Measurements from ENCODE around the gene GGNBP2.

Gene GGNBP2

DNA sequence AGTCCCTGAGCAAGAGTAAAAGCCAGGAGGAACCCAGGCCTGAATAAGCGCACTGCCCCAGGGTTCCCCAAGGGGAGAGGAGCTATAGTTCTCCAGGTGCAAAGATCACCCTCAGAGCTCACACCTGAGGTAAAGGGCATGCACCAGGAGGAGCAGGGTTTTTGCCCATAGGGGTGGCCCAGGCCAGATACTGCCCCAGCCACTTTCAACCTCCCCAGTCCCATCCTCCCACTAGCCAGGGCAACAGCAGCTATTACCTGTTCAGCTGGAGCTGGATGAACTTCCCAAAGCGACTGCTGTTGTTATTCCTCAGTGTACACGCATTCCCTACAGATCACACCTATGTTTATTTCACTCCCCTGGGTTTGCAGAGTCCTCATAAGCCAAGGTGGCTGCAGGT is 29.9 kb upstream of the GGNBP2 start:
- DNase-seq (ENCODE audit: low read depth, low spot score): no peak

- DNase-seq (ENCODE audit: low read depth, low spot score): no peak
These were observed 28.9 kb upstream of the GGNBP2 start for GRCh38 chr17:36515837-36516236.

DNA sequence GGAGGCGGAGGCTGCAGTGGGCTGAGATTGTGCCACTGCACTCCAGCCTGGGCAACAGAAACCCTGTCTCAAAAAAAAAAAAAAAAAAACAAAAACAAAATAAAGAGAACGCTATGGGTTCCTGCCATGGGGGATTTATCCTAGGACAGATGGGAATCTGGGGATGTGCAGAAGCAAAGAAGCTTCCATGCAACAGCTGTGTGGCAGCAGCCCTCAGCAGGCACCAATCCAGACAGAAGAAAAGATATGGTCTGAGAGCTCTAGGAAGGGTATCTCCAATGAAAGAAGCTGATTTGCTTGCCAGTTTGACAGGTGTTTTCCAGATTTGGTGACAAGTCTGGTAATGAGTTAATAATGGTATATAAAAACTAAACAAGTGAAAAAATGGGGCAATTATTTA is 21.6 kb upstream of the GGNBP2 start:
- DNase-seq (ENCODE audit: low read depth, low spot score): no peak

GRCh38 chr17:36524428-36524876 is 20.3 kb upstream of the GGNBP2 start:
- no peak for DNase-seq (ENCODE audit: low read depth, low spot score)

DNA sequence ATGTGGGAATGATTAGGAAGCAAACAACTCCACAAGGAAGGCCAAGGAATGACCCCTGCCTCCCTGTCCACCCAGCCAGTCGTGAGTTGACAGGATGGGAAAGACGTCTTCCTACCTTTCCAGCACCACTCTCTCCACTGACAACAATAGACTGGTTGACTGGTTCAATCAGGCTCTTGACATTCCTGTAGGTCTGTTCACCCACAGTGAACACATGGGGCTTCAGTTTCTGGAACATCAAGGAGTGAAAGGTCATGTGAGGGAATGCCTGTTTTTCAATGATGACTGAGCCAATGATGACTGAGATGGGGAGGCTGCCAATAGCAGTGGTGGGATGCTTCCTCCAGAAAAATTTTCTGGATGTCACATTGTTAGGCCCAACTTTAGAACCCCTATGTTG is 19.6 kb upstream of the GGNBP2 start:
- no peak for DNase-seq (ENCODE audit: low read depth, low spot score)

- DNase-seq (ENCODE audit: low read depth, low spot score): no peak
These were observed 18.8 kb upstream of the GGNBP2 start for GRCh38 chr17:36525888-36526287.

DNA sequence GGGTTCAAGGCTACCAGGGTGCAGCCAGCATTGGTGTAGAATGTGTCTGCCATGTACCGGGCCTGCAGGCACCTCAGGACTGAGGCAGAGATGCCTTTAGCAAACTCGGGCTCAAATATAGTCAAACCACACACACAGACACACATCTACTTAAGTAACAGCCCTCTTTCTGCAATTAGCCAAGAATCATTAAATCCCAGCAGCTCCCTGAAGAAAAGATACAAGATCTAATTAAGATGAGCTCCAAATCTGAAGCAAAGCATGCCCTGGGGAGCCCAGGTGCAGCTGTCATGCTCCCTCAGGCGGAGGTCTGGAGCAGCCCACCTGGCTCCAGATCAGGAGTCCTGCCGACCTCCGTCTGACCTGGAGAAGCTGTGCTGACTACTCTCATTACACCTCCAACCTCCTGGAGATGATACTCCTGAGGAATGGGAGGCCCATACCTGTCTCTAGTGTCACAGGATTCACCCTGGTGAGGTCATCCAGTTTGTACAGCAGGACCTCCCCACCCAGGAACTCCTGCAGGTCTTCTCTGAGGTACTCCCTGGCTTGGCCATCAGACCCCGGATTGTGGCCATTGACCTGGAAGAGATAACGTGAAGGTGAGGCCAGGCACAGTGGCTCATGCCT is 17.0 kb upstream of the GGNBP2 start:
- DNase-seq (ENCODE audit: low read depth, low spot score): no peak

DNA sequence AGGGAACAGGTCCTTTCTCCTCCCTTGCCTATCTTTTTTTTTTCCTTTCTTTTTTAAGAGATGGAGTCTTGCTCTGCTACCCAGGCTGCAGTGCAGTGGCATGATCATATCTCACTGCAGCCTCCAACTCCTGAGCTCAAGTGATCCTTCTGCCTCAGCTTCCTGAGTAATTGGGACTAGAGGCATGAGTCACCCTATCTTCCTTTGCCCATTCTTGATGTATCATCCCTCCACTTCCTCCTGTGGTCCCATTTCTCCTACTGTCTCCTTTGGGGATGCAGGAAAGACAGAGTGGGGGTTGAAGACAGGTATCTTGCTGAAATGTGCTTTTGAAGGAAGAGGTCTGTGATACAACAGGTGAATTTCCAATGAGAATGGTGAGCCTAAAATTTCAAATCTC is 15.6 kb upstream of the GGNBP2 start:
- DNase-seq (ENCODE audit: low read depth, low spot score): no peak

DNA sequence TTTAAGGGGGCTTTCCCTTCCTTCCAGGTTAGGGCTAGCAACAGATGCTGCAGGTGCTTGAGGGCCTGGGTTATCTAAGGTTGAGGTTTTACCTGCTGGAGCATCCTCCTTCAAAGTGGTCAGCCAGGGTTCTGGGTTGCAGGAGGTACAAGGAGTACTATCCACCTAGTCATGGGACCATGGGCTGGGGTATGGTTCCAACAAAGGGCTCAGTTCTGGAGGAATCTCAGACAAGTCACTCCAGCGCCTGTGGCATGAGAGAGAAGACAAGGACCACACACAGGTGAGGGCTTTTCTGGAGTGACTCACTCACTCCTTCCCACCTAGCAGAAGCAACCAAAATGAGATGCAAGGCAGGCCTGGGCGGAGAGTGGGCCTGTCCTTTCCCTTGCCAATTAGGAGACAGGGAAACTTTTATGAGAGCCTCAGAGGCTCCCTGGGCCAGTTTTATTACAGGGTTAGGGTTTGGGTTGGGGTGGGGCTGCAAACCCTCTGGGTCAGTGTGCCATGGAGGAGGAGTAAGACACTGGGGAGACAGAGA is 12.2 kb upstream of the GGNBP2 start:
- DNase-seq (ENCODE audit: low read depth, low spot score): no peak

- no peak for DNase-seq (ENCODE audit: low read depth, low spot score)
These were observed 10.5 kb upstream of the GGNBP2 start for GRCh38 chr17:36533935-36534839.

DNA sequence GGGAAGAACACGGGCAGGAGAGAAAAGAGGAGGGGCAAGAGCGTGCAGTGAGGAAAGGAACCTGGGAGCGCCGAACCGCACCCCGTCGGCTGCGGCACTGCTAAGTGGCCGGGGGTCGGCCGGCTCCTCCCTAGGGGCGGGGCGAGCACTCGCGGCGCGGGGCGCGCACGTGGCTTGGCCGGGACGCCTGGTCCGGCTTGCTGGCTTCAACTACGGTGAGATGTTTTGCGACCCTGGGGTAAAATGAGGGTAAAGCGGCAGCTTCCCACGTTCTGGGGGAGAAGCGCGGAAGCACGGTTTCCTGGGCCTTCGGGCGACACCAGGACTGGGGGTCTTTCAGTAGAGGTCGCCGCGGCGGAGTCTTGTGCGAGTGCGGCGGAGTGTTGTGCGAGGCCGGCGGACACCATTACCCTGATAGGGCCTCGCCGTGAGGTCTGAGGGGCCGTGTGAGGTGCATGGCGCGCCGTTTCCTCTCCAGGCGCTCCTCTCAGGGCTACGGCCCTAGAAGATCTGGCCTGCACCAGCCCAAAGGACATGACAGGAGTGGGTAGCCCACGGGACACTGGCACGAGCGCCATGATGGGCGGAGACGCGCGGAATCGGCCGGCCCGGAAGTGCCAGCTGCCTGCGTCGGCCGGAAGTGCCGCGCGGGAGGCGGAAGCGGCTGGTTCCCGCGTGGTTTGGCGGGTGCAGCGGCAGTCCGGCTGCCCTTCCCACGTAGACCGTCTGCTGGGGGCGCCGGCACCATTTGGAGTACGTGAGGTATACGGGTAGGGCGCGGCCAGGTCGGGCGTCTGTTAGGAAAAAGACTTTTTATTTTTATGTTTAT is 9.7 kb upstream of the GGNBP2 start, which contains the start of the genes MYO19 and PIGW:
TSS of gene MYO19 (minus strand) at position 29 of the 829 bp plus-strand sequence. CDS start 2,330 bp downstream, outside the sequence.
TSS of gene PIGW (plus strand) at position 148 of the 829 bp plus-strand sequence. CDS start 2,115 bp downstream, outside the sequence.
- DNase-seq (ENCODE audit: low read depth, low spot score): no peak

DNA sequence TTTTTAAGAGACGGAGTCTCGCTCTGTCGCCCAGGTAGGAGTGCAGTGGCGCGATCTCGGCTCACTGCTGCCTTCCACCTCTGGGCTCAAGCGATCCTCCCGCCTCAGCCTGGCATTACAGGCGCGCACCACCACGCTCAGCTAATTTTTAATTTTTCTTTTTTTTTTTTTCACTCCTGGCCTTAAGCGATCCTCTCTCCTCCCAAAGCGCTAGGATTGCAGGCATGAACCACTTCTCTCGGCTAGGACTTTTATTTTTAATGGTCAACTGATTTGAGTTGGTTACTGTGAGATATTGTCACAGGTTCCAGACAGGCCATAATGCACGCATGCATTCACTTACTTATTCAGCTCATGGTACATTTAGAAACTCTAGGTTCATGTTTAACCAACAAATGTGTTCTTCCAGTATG is 9.0 kb upstream of the GGNBP2 start:
- no peak for DNase-seq (ENCODE audit: low read depth, low spot score)

DNA sequence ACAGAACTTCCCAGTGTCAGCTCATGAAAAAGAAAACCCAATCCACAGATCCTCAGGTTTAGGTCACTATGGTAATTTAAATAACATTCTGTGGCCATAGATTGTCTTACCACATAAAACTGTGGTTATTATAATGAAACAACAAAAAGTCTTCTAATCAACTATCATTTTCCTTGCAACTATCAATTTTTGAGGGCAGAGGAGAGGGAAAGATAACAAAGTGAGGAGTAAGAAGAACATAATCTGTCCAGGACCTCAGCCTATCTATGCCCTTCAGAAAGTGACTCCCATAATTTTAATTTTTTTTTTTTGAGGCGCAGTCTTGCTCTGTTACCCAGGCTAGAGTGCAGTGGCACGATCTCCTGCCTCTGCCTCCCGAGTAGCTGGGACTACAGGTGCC is 4.0 kb upstream of the GGNBP2 start:
- no peak for DNase-seq (ENCODE audit: low read depth, low spot score)

GRCh38 chr17:36542755-36543154 is 2.0 kb upstream of the GGNBP2 start:
- DNase-seq (ENCODE audit: low read depth, low spot score): no peak

DNA sequence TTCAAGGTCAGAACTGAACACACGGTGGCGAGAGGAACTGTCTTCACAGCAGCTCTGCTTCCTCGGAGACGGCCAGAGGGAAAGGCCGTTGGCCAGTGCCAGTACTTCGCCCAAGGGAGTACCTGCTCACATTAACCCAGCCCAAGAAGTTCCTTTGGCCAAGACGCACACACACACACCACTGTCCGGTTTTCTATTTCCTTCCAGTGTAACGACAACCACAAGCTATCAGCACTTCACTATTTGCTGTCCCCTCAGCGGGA is 744 bp upstream of the GGNBP2 start:
- no peak for DNase-seq (ENCODE audit: low read depth, low spot score)

GRCh38 chr17:36545077-36545464 is 352 bp downstream of the GGNBP2 start:
- DNase-seq (ENCODE audit: low read depth, low spot score): no peak

DNA sequence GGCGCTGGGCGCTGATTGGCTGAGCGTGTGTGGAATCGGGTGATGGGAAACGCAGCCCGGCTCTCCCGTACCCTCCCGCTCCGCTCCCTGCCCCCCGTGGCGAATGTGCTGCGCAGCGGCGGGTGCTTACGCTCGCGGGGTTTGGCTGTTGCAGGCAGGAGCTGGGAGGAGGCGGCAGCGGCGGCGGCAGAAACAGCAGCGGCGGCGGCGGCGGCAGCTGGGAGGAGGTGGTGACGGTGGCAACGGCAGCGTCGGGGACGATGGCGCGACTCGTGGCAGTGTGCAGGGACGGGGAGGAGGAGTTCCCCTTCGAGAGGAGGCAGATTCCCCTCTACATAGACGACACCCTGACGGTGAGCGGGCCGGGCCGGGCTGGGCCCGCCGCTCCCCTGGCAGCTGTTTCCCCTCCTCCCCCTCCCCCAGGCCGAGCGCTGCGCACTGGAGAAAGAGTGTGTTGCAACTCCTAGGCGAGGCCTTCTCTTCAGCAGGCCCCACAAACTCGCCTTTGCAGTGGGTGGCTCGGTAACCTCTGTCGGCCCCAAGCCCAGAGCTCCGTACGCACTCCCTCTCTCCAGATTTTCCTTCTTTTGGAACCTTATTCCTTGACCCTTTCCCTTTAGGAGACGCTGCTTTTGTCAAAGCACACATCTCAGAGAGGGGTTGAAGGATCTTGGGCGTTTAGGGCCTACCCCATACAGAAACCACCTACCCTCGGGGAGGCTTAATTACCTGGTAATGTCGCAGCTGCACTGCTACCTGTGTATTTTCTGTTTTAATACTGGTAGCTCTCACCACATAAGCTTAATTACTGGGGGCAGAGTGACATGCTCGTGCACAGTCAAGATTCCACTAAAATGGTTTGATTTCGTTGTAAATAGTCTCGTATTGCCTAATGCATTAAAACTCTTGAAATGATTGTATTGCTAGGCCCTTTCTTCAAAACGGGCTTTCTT is 1.0 kb downstream of the GGNBP2 start:
- no peak for DNase-seq (ENCODE audit: low read depth, low spot score)

GRCh38 chr17:36546418-36547093 is 1.8 kb downstream of the GGNBP2 start:
- DNase-seq (ENCODE audit: low read depth, low spot score): no peak

DNA sequence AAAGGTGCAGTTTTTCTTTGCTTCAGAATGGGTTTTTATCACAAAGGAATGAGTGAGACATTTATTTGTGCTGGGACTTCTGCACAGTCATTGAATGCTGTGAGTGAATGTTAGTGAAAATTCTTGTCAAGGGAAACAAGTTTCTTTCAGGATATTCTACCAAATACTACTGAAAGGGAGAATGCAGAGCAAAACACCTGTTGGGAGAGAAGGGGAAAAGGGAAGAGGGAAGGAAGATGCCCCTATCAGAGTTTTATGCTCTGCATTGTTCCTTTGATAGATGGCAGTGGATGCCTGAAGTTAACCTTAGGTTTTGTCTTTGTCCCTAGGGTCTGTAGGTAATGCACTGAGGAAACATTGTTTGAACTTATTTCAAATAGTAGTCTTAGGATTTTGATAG is 3.1 kb downstream of the GGNBP2 start:
- no peak for DNase-seq (ENCODE audit: low read depth, low spot score)

Measured in iPS DF 19.7 (cell line).